HepG2 (cell line): ENCODE results near the gene TOB1. TPM values are rescaled to one million over a fixed set of nuclear protein-coding genes. Genes with fewer than 3 reads are reported as not detected.

Experiments
- CREB1 ChIP-seq, 2 experiments: fragments of 450-650 bp in 1 of 2; IDR thresholded peaks; 2 replicates each; pipeline ENCODE4 v1.6.1; 2016 to 2017; ENCODE audit warnings: control low read depth in 1 of 2, mild to moderate bottlenecking in 1 of 2, missing compliant biosample characterization in 1 of 2, missing genetic modification characterization in 1 of 2
- FLYWCH1 ChIP-seq: sonication (generic); formaldehyde crosslinking; IDR thresholded peaks from 2 replicates; pipeline ENCODE4 v1.8.1; 2023; ENCODE audit warnings: mild to moderate bottlenecking, missing genetic modification reagents
- FOXA3 ChIP-seq: IDR thresholded peaks from 2 replicates; pipeline ENCODE4 v1.6.1; 2016; ENCODE audit warnings: missing genetic modification reagents, missing compliant biosample characterization
- GATAD2A ChIP-seq: IDR thresholded peaks from 2 replicates; pipeline ENCODE4 v1.6.1; 2016
- HIVEP1 ChIP-seq: sonication (generic); formaldehyde crosslinking; IDR thresholded peaks from 2 replicates; pipeline ENCODE4 v1.4.0; 2020; ENCODE audit warnings: mild to moderate bottlenecking, missing genetic modification reagents
- JUN ChIP-seq: sonication (generic); formaldehyde crosslinking; IDR thresholded peaks from 2 replicates; pipeline ENCODE4 v1.4.0; 2020; ENCODE audit warnings: mild to moderate bottlenecking, missing genetic modification reagents
- KDM1A ChIP-seq: IDR thresholded peaks from 2 replicates; pipeline ENCODE4 v1.6.1; 2016; ENCODE audit warnings: missing compliant biosample characterization
- PHF21A ChIP-seq: sonication (generic); formaldehyde crosslinking; IDR thresholded peaks from 2 replicates; pipeline ENCODE4 v1.5.0; 2020; ENCODE audit warnings: mild to moderate bottlenecking, missing genetic modification reagents
- PITX1 ChIP-seq: sonication (generic); formaldehyde crosslinking; IDR thresholded peaks from 2 replicates; pipeline ENCODE4 v1.5.1; 2020; ENCODE audit warnings: mild to moderate bottlenecking, missing genetic modification reagents
- TSC22D2 ChIP-seq: sonication (generic); formaldehyde crosslinking; IDR thresholded peaks from 2 replicates; pipeline ENCODE4 v1.5.1; 2020; ENCODE audit warnings: missing genetic modification reagents, mild to moderate bottlenecking, borderline replicate concordance
- ZBTB1 ChIP-seq: sonication (generic); formaldehyde crosslinking; IDR thresholded peaks from 2 replicates; pipeline ENCODE4 v1.4.0; 2020; ENCODE audit warnings: missing genetic modification reagents, borderline replicate concordance
- ZNF136 ChIP-seq: sonication (generic); formaldehyde crosslinking; IDR thresholded peaks from 2 replicates; pipeline ENCODE4 v1.8.1; 2022; ENCODE audit warnings: low read depth, mild to moderate bottlenecking, moderate library complexity, missing genetic modification reagents
- ZNF205 ChIP-seq: IDR thresholded peaks from 2 replicates; pipeline ENCODE4 v1.6.1; 2018; ENCODE audit warnings: missing biosample characterization, missing genetic modification reagents
- ZNF207 ChIP-seq: fragments of 450-650 bp; IDR thresholded peaks from 2 replicates; pipeline ENCODE4 v1.6.1; 2016; ENCODE audit warnings: antibody characterized with exemption, borderline replicate concordance
- ZNF232 ChIP-seq: sonication (generic); formaldehyde crosslinking; IDR thresholded peaks from 2 replicates; pipeline ENCODE4 v1.4.0; 2020; ENCODE audit warnings: missing genetic modification reagents, borderline replicate concordance
- ZNF333 ChIP-seq: sonication (generic); formaldehyde crosslinking; IDR thresholded peaks from 2 replicates; pipeline ENCODE4 v1.4.0; 2020; ENCODE audit warnings: mild to moderate bottlenecking, missing genetic modification reagents, borderline replicate concordance
- ZNF7 ChIP-seq: IDR thresholded peaks from 2 replicates; pipeline ENCODE4 v1.6.1; 2016; ENCODE audit warnings: missing biosample characterization, missing genetic modification reagents
- ZNF75D ChIP-seq: sonication (generic); formaldehyde crosslinking; IDR thresholded peaks from 2 replicates; pipeline ENCODE4 v1.8.1; 2023; ENCODE audit warnings: missing genetic modification reagents, mild to moderate bottlenecking, borderline replicate concordance
- ZNF782 ChIP-seq: sonication (generic); formaldehyde crosslinking; IDR thresholded peaks from 2 replicates; pipeline ENCODE4 v1.4.0; 2020; ENCODE audit warnings: missing genetic modification reagents, mild to moderate bottlenecking, borderline replicate concordance
- ZNF792 ChIP-seq: IDR thresholded peaks from 2 replicates; pipeline ENCODE4 v1.6.1; 2016
- ZSCAN21 ChIP-seq: sonication (generic); formaldehyde crosslinking; IDR thresholded peaks from 2 replicates; pipeline ENCODE4 v1.8.0; 2022; ENCODE audit warnings: mild to moderate bottlenecking, missing genetic modification reagents, moderate library complexity, borderline replicate concordance
- polyA plus RNA-seq, 8 experiments: library from polyadenylated mRNA; depleted of rRNA in 3 of 8; stranded (reverse) in 7 of 8; unstranded in 1 of 8; fragments of >200 nt; fragmentation: Illumina TruSeq in 4 of 8; extraction: Trizol in 4 of 8; gene quantifications; 2 replicates each; pipeline versions ENCODE4 v1.2.1 to v1.2.3, GENCODE V29; 2011 to 2016; ENCODE audit warnings: low read depth in 4 of 8, missing spikeins in 1 of 8, mixed read lengths in 1 of 8; ENCODE audit not compliant: insufficient read depth in 1 of 8
- total RNA-seq, 5 experiments: library from RNA; depleted of rRNA; stranded (reverse); fragments of >200 nt; fragmentation: Illumina TruSeq; extraction: Trizol; gene quantifications; 2 replicates each; pipeline ENCODE4 v1.2.3, GENCODE V29; 2016; ENCODE audit warnings: low read depth in 1 of 5
- TF ChIP-seq, protein P1 (sequence below): sonication (generic); formaldehyde crosslinking; conservative IDR thresholded peaks from 2 replicates; pipeline ENCODE4 v1.4.0; 2020; ENCODE audit warnings: missing genetic modification reagents
- TF ChIP-seq, protein P2 (sequence below): IDR thresholded peaks from 2 replicates; pipeline ENCODE4 v1.6.1; 2012; ENCODE audit warnings: inconsistent platforms
- TF ChIP-seq, protein P3 (sequence below): sonication (generic); formaldehyde crosslinking; IDR thresholded peaks from 2 replicates; pipeline ENCODE4 v1.5.1; 2020; ENCODE audit warnings: missing genetic modification reagents, mild to moderate bottlenecking, borderline replicate concordance
- TF ChIP-seq, protein P4 (sequence below): sonication (generic); formaldehyde crosslinking; IDR thresholded peaks from 2 replicates; pipeline ENCODE4 v1.4.0; 2020; ENCODE audit warnings: missing genetic modification reagents

Gene TOB1
- total and polyA plus RNA-seq, 2 of the 13 experiments (the other 11 are each of a cell fraction or from before 2014, with no cell fraction given): 21.9 to 57.7 TPM

DNA sequence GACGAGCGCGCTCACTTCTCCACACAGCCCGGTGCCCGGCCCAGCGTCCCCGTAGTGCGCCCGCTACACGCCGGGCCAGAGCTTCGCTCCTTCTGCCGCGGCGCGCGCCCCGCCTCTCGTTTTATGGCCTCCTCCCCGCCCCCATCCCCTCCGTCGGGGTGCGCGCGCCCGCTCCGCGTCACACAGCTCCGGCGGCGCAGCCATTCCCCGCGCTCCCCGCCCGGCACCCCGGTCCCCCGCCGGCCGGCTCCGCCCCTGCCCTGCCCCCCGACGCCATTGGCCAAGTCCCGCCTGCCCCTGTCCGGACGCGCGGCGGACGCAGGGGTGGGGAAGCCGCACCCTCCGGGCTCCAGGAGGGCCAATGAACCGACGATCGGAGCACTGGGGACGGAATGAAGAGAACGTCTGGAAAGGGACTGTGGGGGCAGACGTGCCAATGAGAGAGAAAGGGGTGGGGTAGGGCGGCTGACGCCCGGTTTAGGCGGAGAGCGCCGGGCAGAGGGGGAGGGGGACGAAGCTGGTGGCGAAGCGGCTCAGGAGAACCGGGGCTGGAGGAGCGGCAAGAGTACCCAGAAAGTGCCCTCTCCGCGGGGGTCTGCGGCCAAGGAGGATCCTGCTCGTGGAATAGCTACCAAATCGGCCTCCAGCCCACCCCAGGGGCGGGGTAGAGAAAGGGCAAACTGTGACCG is at the start of gene TOB1 (continued):
- TF ChIP-seq PHF21A (peak; percentile 91), ZNF7 (CRISPR knock-in tag) (peak; percentile 3; the same call in 1 of the 2 replicates), HIVEP1 (CRISPR knock-in tag) (no peak), CREB1 (IDR thresholded peaks at IDR 0.05) (peak; percentile 80), CREB1 (CRISPR knock-in tag; IDR thresholded peaks at IDR 0.05) (no peak), PITX1 (CRISPR knock-in tag) (peak; percentile 82), ZNF792 (peak; percentile 97), ZNF232 (CRISPR knock-in tag) (peak; percentile 90; the same call in 1 of the 2 replicates), FLYWCH1 (CRISPR knock-in tag) (no peak), ZNF136 (CRISPR knock-in tag) (no peak; the same call in 1 of the 2 replicates), ZSCAN21 (CRISPR knock-in tag) (peak; percentile 96), ZNF205 (CRISPR knock-in tag) (peak; percentile 91), KDM1A (CRISPR knock-in tag) (no peak), FOXA3 (peak; percentile 58; the same call in 1 of the 2 replicates), ZNF207 (no peak), ZNF75D (CRISPR knock-in tag) (no peak), GATAD2A (CRISPR knock-in tag) (peak; percentile 61; the same call in 1 of the 2 replicates), ZBTB1 (CRISPR knock-in tag) (no peak), JUN (CRISPR knock-in tag) (no peak; the same call in 1 of the 2 replicates), ZNF333 (CRISPR knock-in tag) (no peak; the same call in 1 of the 2 replicates), ZNF782 (peak; percentile 95; the same call in 1 of the 2 replicates), TSC22D2 (CRISPR knock-in tag) (peak; percentile 97)
- TF ChIP-seq, protein P1, sequence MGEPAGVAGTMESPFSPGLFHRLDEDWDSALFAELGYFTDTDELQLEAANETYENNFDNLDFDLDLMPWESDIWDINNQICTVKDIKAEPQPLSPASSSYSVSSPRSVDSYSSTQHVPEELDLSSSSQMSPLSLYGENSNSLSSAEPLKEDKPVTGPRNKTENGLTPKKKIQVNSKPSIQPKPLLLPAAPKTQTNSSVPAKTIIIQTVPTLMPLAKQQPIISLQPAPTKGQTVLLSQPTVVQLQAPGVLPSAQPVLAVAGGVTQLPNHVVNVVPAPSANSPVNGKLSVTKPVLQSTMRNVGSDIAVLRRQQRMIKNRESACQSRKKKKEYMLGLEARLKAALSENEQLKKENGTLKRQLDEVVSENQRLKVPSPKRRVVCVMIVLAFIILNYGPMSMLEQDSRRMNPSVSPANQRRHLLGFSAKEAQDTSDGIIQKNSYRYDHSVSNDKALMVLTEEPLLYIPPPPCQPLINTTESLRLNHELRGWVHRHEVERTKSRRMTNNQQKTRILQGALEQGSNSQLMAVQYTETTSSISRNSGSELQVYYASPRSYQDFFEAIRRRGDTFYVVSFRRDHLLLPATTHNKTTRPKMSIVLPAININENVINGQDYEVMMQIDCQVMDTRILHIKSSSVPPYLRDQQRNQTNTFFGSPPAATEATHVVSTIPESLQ (CRISPR knock-in tag): peak; percentile 89; the same call in 1 of the 2 replicates
- TF ChIP-seq, protein P2, sequence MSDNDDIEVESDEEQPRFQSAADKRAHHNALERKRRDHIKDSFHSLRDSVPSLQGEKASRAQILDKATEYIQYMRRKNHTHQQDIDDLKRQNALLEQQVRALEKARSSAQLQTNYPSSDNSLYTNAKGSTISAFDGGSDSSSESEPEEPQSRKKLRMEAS: peak; percentile 85
- TF ChIP-seq, protein P3, sequence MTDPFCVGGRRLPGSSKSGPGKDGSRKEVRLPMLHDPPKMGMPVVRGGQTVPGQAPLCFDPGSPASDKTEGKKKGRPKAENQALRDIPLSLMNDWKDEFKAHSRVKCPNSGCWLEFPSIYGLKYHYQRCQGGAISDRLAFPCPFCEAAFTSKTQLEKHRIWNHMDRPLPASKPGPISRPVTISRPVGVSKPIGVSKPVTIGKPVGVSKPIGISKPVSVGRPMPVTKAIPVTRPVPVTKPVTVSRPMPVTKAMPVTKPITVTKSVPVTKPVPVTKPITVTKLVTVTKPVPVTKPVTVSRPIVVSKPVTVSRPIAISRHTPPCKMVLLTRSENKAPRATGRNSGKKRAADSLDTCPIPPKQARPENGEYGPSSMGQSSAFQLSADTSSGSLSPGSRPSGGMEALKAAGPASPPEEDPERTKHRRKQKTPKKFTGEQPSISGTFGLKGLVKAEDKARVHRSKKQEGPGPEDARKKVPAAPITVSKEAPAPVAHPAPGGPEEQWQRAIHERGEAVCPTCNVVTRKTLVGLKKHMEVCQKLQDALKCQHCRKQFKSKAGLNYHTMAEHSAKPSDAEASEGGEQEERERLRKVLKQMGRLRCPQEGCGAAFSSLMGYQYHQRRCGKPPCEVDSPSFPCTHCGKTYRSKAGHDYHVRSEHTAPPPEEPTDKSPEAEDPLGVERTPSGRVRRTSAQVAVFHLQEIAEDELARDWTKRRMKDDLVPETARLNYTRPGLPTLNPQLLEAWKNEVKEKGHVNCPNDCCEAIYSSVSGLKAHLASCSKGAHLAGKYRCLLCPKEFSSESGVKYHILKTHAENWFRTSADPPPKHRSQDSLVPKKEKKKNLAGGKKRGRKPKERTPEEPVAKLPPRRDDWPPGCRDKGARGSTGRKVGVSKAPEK (CRISPR knock-in tag): peak; percentile 57; the same call in 1 of the 2 replicates
- TF ChIP-seq, protein P4, sequence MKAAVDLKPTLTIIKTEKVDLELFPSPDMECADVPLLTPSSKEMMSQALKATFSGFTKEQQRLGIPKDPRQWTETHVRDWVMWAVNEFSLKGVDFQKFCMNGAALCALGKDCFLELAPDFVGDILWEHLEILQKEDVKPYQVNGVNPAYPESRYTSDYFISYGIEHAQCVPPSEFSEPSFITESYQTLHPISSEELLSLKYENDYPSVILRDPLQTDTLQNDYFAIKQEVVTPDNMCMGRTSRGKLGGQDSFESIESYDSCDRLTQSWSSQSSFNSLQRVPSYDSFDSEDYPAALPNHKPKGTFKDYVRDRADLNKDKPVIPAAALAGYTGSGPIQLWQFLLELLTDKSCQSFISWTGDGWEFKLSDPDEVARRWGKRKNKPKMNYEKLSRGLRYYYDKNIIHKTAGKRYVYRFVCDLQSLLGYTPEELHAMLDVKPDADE (CRISPR knock-in tag): peak; percentile 90
